NCI-H2227 (cell line): Measurements from ENCODE around the gene NRXN3.

ENCODE experiments used
- DNase-seq: peaks from one replicate; lab custom pipeline; 2025; ENCODE audit not compliant: unreplicated experiment; lab: John Stamatoyannopoulos, UW

The NRXN3 gene

GRCh38 chr14:78617735-78618134 is 447.6 kb downstream of the NRXN3 start:
- DNase-seq, result no peak

- no peak for DNase-seq
These were observed 448.2 kb downstream of the NRXN3 start for GRCh38 chr14:78618368-78618767.

- no peak for DNase-seq
These were observed 456.9 kb downstream of the NRXN3 start for GRCh38 chr14:78627114-78627513.

- no peak for DNase-seq
These were observed 461.4 kb downstream of the NRXN3 start for GRCh38 chr14:78631551-78631950.

- peak; percentile 51 for DNase-seq
These were observed 463.6 kb downstream of the NRXN3 start for GRCh38 chr14:78633752-78634151.

GRCh38 chr14:78637489-78637888 is 467.3 kb downstream of the NRXN3 start:
- DNase-seq, result no peak

GRCh38 chr14:78637908-78638475 is 467.8 kb downstream of the NRXN3 start:
- DNase-seq, result peak; percentile 44

- DNase-seq, result no peak
These were observed 468.8 kb downstream of the NRXN3 start for GRCh38 chr14:78638926-78639325.

- no peak for DNase-seq
These were observed 474.8 kb downstream of the NRXN3 start for GRCh38 chr14:78644824-78645559.

- DNase-seq, result no peak
These were observed 482.6 kb downstream of the NRXN3 start for GRCh38 chr14:78652727-78653126.

GRCh38 chr14:78653173-78653572 is 483.0 kb downstream of the NRXN3 start:
- DNase-seq, result no peak

GRCh38 chr14:78657451-78657850 is 487.3 kb downstream of the NRXN3 start:
- no peak for DNase-seq

- DNase-seq, result no peak
These were observed 494.7 kb downstream of the NRXN3 start for GRCh38 chr14:78664841-78665240.

- DNase-seq, result no peak
These were observed 496.3 kb downstream of the NRXN3 start for GRCh38 chr14:78666336-78667056.

- DNase-seq, result no peak
These were observed 497.0 kb downstream of the NRXN3 start for GRCh38 chr14:78667141-78667540.

GRCh38 chr14:78673845-78674244 is 503.7 kb downstream of the NRXN3 start:
- no peak for DNase-seq

GRCh38 chr14:78674820-78675219 is 504.6 kb downstream of the NRXN3 start:
- DNase-seq, result no peak

GRCh38 chr14:78683206-78683605 is 513.0 kb downstream of the NRXN3 start:
- DNase-seq, result no peak

- peak; percentile 32 for DNase-seq
These were observed 513.8 kb downstream of the NRXN3 start for GRCh38 chr14:78683981-78684380.

GRCh38 chr14:78688503-78688902 is 518.3 kb downstream of the NRXN3 start:
- no peak for DNase-seq

GRCh38 chr14:78690836-78691235 is 520.7 kb downstream of the NRXN3 start:
- DNase-seq, result no peak

- DNase-seq, result peak; percentile 59
These were observed 527.2 kb downstream of the NRXN3 start for GRCh38 chr14:78697341-78697740.
